GM19240 (cell line): ENCODE results near the gene FBXW11.
"Not testable (repeated sequence)": the region's sequence is repeated elsewhere in the genome, so short reads cannot be mapped to it uniquely, and the experiment has no call there.

ENCODE experiments used
- DNase-seq: peaks from one replicate; pipeline ENCODE4 v3.0.0; 2011; ENCODE audit warnings: low spot score; ENCODE audit not compliant: insufficient read length

The FBXW11 gene

GRCh38 chr5:172020110-172020786 lies 13.8 kb upstream of the FBXW11 start:
- DNase-seq = not testable (repeated sequence)

- DNase-seq = no peak
Observed at GRCh38 chr5:172015346-172015745, 8.9 kb upstream of the FBXW11 start.

GRCh38 chr5:172010278-172010677 lies 3.8 kb upstream of the FBXW11 start:
- no peak for DNase-seq

GRCh38 chr5:172009536-172010270 lies 3.3 kb upstream of the FBXW11 start:
- DNase-seq = no peak

GRCh38 chr5:172008689-172009141 lies 2.3 kb upstream of the FBXW11 start:
- DNase-seq = no peak

GRCh38 chr5:172008111-172008455 lies 1.6 kb upstream of the FBXW11 start:
- no peak for DNase-seq

- DNase-seq = no peak
Observed at GRCh38 chr5:172007175-172008110, 1.0 kb upstream of the FBXW11 start.

- no peak for DNase-seq
Observed at GRCh38 chr5:172005708-172006320, 624 bp downstream of the FBXW11 start.

GRCh38 chr5:172004824-172005237 lies 1.6 kb downstream of the FBXW11 start:
- no peak for DNase-seq

- no peak for DNase-seq
Observed at GRCh38 chr5:172003746-172004145, 2.7 kb downstream of the FBXW11 start.

GRCh38 chr5:172002840-172003512 lies 3.5 kb downstream of the FBXW11 start:
- DNase-seq = no peak

- no peak for DNase-seq
Observed at GRCh38 chr5:172002310-172002709, 4.1 kb downstream of the FBXW11 start.

- no peak for DNase-seq
Observed at GRCh38 chr5:171999877-172000276, 6.6 kb downstream of the FBXW11 start.

- DNase-seq = no peak
Observed at GRCh38 chr5:171999100-171999499, 7.3 kb downstream of the FBXW11 start.

- DNase-seq = no peak
Observed at GRCh38 chr5:171997011-171997410, 9.4 kb downstream of the FBXW11 start.

- no peak for DNase-seq
Observed at GRCh38 chr5:171992813-171993212, 13.6 kb downstream of the FBXW11 start.

- no peak for DNase-seq
Observed at GRCh38 chr5:171992305-171992704, 14.1 kb downstream of the FBXW11 start.

- DNase-seq = no peak
Observed at GRCh38 chr5:171990713-171991015, 15.8 kb downstream of the FBXW11 start.

- no peak for DNase-seq
Observed at GRCh38 chr5:171989946-171990712, 16.3 kb downstream of the FBXW11 start.

GRCh38 chr5:171989276-171989675 lies 17.2 kb downstream of the FBXW11 start:
- no peak for DNase-seq
